GM12878 (cell line): Measurements from ENCODE around the gene SLC24A3. TPM values are rescaled to one million over a fixed set of nuclear protein-coding genes. Genes with fewer than 3 reads are reported as not detected.

Experiments used
- ATAC-seq: fragments of 200-7000 bp; cut with Tn5 transposase; 3 replicates; pipeline ENCODE4 v1.9.1; 2020; ENCODE audit warnings: mild to moderate bottlenecking, moderate library complexity
- BruUV-seq: library from RNA; stranded (reverse); fragments of 400-500 nt; replicated peaks from 2 replicates; lab custom pipeline; 2021; lab: Mats Ljungman, UMichigan
- CTCF ChIA-PET: fragments of 300-600 bp; sonication (Branson Sonifier 250); formaldehyde crosslinking; extraction: SDS; loops from one replicate; lab custom pipeline; 2021; ENCODE audit warnings: inconsistent platforms; lab: Yijun Ruan, JAX
- POLR2A ChIA-PET: fragments of 350-600 bp; formaldehyde crosslinking; extraction: SDS; loops from one replicate; lab custom pipeline; 2021; ENCODE audit warnings: inconsistent platforms; lab: Charles Lee
- RAD21 ChIA-PET: fragments of 300-600 bp; sonication (Branson Sonifier 250); formaldehyde crosslinking; loops from one replicate; lab custom pipeline; 2023; ENCODE audit warnings: antibody characterized with exemption; ENCODE audit not compliant: unreplicated experiment; lab: Charles Lee
- SMC1A ChIA-PET: fragments of 300-600 bp; sonication (Branson Sonifier 250); formaldehyde crosslinking; loops from one replicate; lab custom pipeline; 2023; ENCODE audit not compliant: unreplicated experiment, uncharacterized antibody; lab: Charles Lee
- DNase-seq: peaks from one replicate; pipeline ENCODE4 v3.0.0-alpha.2; 2011; ENCODE audit warnings: low read depth, low spot score
- FAIRE-seq: peaks from 3 replicates; lab custom pipeline; 2011; peaks lifted over from hg19 to GRCh38; lab: Jason Lieb, UNC
- H2AFZ ChIP-seq: 2 replicates; pipeline ENCODE4 v1.6.0; 2011; ENCODE audit warnings: low read depth, low read length, control low read depth; ENCODE audit not compliant: control insufficient read depth
- H3K27ac ChIP-seq: 2 replicates; pipeline ENCODE4 v1.5.1; 2011; ENCODE audit warnings: control low read depth; ENCODE audit not compliant: control insufficient read depth, insufficient read depth
- H3K27me3 ChIP-seq, 2 experiments: replicated peaks in 1 of 2; 2 replicates each; pipeline versions ENCODE4 v1.6.0 to v1.6.1; 2011; ENCODE audit warnings: low read length in 1 of 2; ENCODE audit not compliant: control insufficient read depth in 2 of 2, insufficient read depth in 2 of 2
- H3K36me3 ChIP-seq, 2 experiments: 2 replicates each; pipeline ENCODE4 v1.5.1; 2011; ENCODE audit warnings: low read length in 1 of 2; ENCODE audit not compliant: control insufficient read depth in 2 of 2, insufficient read depth in 2 of 2
- H3K4me1 ChIP-seq: 2 replicates; pipeline ENCODE4 v1.6.1; 2011; ENCODE audit warnings: mild to moderate bottlenecking, low read length, moderate library complexity, mixed read lengths; ENCODE audit not compliant: control insufficient read depth, insufficient read depth
- H3K4me2 ChIP-seq: 2 replicates; pipeline ENCODE4 v1.6.0; 2011; ENCODE audit warnings: control low read depth; ENCODE audit not compliant: control insufficient read depth, insufficient read depth
- H3K4me3 ChIP-seq: fragments of 200-600 bp; sonication (generic); 2 replicates; pipeline ENCODE4 v1.5.1; 2016
- H3K79me2 ChIP-seq: 2 replicates; pipeline ENCODE4 v1.6.0; 2011; ENCODE audit warnings: low read length; ENCODE audit not compliant: control insufficient read depth, insufficient read depth
- H3K9ac ChIP-seq: 2 replicates; pipeline ENCODE4 v1.8.0; 2011; ENCODE audit warnings: low read length, control low read depth, mixed read lengths; ENCODE audit not compliant: control insufficient read depth, insufficient read depth
- H3K9me3 ChIP-seq: replicated peaks from 3 replicates; pipeline ENCODE4 v1.5.1; 2011; ENCODE audit warnings: mild to moderate bottlenecking, low read length; ENCODE audit not compliant: control insufficient read depth, insufficient read depth
- H4K20me1 ChIP-seq: 2 replicates; pipeline ENCODE4 v1.6.0; 2011; ENCODE audit not compliant: control insufficient read depth, insufficient read depth
- ATF7 ChIP-seq: fragments of 450-650 bp; IDR thresholded peaks from 2 replicates; pipeline ENCODE4 v1.6.1; 2016; ENCODE audit warnings: low read depth, mild to moderate bottlenecking
- HDAC2 ChIP-seq: fragments of 200-600 bp; sonication (generic); IDR thresholded peaks from 2 replicates; pipeline ENCODE4 v1.6.1; 2017
- KDM1A ChIP-seq: fragments of 200-600 bp; sonication (generic); IDR thresholded peaks from 2 replicates; pipeline ENCODE4 v1.6.1; 2016; ENCODE audit warnings: borderline replicate concordance
- RAD21 ChIP-seq: IDR thresholded peaks from 2 replicates; pipeline ENCODE4 v1.6.1; 2011; ENCODE audit warnings: mild to moderate bottlenecking, low read depth, low read length, moderate library complexity; ENCODE audit not compliant: insufficient read depth
- SMARCA5 ChIP-seq: fragments of 450-650 bp; IDR thresholded peaks from 2 replicates; pipeline ENCODE4 v1.6.1; 2017; ENCODE audit warnings: mild to moderate bottlenecking
- TCF3 ChIP-seq: IDR thresholded peaks from 2 replicates; pipeline ENCODE4 v1.6.1; 2012; ENCODE audit warnings: low read depth, mild to moderate bottlenecking, low read length, borderline replicate concordance; ENCODE audit not compliant: insufficient read depth
- ZNF217 ChIP-seq: fragments of 450-650 bp; IDR thresholded peaks from 2 replicates; pipeline ENCODE4 v1.6.1; 2017; ENCODE audit warnings: antibody characterized with exemption, mild to moderate bottlenecking
- WGBS: methylation state at CpG from one replicate; pipeline ENCODE4 v1.1.6; 2016; ENCODE audit warnings: low lambda C conversion rate; ENCODE audit not compliant: insufficient replicate concordance, insufficient coverage; ENCODE audit errors: missing lambda C conversion rate; 5-methylcytosine and 5-hydroxymethylcytosine counted together
- in situ Hi-C: fragments of 300-500 bp; cut with MboI; formaldehyde crosslinking; loops from 9 replicates; pipeline ENCODE4 v1.14.3; 2018; ENCODE audit warnings: mixed read lengths
- intact Hi-C: fragments of 100-400 bp; cut with micrococcal nuclease; formaldehyde crosslinking; loops from one replicate; pipeline ENCODE4 v1.14.2; 2022; ENCODE audit not compliant: unreplicated experiment
- polyA plus RNA-seq, 11 experiments: library from polyadenylated mRNA; depleted of rRNA in 4 of 11; unstranded in 6 of 11; stranded (reverse) in 5 of 11; fragments of >200 nt; fragmentation: Nextera tagmentation in 4 of 11; fragmentation: Illumina TruSeq in 1 of 11; extraction: Ambion mirVana in 4 of 11; extraction: Trizol in 1 of 11; gene quantifications; 1 replicate in 1 of 11; 2 replicates in 10 of 11; pipeline versions ENCODE4 v1.2.1 to v1.2.3, GENCODE V29; 2011 to 2016; ENCODE audit warnings: inconsistent platforms in 2 of 11, missing spikeins in 2 of 11, low read depth in 1 of 11
- total RNA-seq, 4 experiments: library from RNA; depleted of rRNA in 3 of 4; stranded (reverse); fragments of >200 nt in 3 of 4; fragmentation: Illumina TruSeq in 1 of 4; extraction: Trizol in 1 of 4; gene quantifications; 2 replicates each; pipeline versions ENCODE4 v1.2.1 to v1.2.3, GENCODE V29; 2013 to 2021
- TF ChIP-seq, protein P1 (sequence below): IDR thresholded peaks from 2 replicates; pipeline ENCODE4 v1.6.1; 2012; ENCODE audit warnings: low read depth, low read length, improper control_type of control experiment
- TF ChIP-seq, protein P2 (sequence below): fragments of 450-650 bp; IDR thresholded peaks from 2 replicates; pipeline ENCODE4 v1.6.1; 2016; ENCODE audit warnings: mild to moderate bottlenecking
- TF ChIP-seq, protein P3 (sequence below): fragments of 450-650 bp; IDR thresholded peaks from 2 replicates; pipeline ENCODE4 v1.6.1; 2018; ENCODE audit warnings: borderline replicate concordance, mild to moderate bottlenecking; ENCODE audit not compliant: partially characterized antibody

SLC24A3 gene
- total and polyA plus RNA-seq, 10 of the 15 experiments (the other 5 are each of a cell fraction or from before 2014, with no cell fraction given) = 0.04 TPM; not detected in 9

DNA sequence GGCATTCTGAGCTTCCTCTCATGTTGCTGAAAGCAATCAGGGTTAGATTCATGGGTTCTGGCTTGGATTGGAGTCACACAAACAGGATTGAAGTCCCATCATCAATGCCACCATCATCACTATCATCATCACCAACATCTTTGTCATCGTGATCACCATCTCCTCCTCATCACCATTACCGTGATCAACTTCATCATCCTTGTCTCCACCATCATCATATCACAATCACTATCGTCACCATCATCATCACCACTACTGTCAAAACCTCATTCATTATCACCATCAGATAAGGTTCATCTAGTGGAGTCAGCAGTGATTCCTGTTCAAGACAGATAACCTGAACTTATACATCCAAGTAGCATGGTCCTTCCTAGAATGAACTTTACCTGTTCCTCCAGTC, 351.8 kb downstream of the SLC24A3 start:
- DNase-seq (no peak), FAIRE-seq (no peak), ATAC-seq (no peak)
- TF ChIP-seq SMARCA5 (no peak), ZNF217 (no peak), ATF7 (no peak), HDAC2 (no peak), RAD21 (no peak), KDM1A (no peak), TCF3 (no peak)
- TF ChIP-seq, protein P1, sequence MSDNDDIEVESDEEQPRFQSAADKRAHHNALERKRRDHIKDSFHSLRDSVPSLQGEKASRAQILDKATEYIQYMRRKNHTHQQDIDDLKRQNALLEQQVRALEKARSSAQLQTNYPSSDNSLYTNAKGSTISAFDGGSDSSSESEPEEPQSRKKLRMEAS = no peak
- TF ChIP-seq, protein P2, sequence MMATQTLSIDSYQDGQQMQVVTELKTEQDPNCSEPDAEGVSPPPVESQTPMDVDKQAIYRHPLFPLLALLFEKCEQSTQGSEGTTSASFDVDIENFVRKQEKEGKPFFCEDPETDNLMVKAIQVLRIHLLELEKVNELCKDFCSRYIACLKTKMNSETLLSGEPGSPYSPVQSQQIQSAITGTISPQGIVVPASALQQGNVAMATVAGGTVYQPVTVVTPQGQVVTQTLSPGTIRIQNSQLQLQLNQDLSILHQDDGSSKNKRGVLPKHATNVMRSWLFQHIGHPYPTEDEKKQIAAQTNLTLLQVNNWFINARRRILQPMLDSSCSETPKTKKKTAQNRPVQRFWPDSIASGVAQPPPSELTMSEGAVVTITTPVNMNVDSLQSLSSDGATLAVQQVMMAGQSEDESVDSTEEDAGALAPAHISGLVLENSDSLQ = no peak
- TF ChIP-seq, protein P3, sequence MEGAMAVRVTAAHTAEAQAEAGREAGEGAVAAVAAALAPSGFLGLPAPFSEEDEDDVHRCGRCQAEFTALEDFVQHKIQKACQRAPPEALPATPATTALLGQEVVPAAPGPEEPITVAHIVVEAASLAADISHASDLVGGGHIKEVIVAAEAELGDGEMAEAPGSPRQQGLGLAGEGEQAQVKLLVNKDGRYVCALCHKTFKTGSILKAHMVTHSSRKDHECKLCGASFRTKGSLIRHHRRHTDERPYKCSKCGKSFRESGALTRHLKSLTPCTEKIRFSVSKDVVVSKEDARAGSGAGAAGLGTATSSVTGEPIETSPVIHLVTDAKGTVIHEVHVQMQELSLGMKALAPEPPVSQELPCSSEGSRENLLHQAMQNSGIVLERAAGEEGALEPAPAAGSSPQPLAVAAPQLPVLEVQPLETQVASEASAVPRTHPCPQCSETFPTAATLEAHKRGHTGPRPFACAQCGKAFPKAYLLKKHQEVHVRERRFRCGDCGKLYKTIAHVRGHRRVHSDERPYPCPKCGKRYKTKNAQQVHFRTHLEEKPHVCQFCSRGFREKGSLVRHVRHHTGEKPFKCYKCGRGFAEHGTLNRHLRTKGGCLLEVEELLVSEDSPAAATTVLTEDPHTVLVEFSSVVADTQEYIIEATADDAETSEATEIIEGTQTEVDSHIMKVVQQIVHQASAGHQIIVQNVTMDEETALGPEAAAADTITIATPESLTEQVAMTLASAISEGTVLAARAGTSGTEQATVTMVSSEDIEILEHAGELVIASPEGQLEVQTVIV = no peak
- no peak overlapping the region for H3K27ac ChIP-seq
- ChIA-PET POLR2A (no interaction called here), RAD21 (no interaction called here), SMC1A (no interaction called here), CTCF (no interaction called here)
- in situ Hi-C loops = no loop called here
- H3K4me1 ChIP-seq = no peaks in the 10 kb centered on the region
- H3K4me2 ChIP-seq = no peak overlapping the region
- no peak overlapping the region for H2AFZ ChIP-seq
- no peaks in the 10 kb centered on the region for H3K27me3 ChIP-seq
- H3K4me3 ChIP-seq = no peak overlapping the region
- WGBS = 62% methylated on average over 3 of the region's 3 CpGs
- no TSS peak for BruUV-seq
- H4K20me1 ChIP-seq = no peaks in the 10 kb centered on the region
- H3K9ac ChIP-seq = no peak overlapping the region
- no peaks in the 10 kb centered on the region for H3K36me3 ChIP-seq
- no peaks in the 10 kb centered on the region; the same call in 2 of the 3 replicates for H3K9me3 ChIP-seq
- intact Hi-C loops = no loop called here
- H3K79me2 ChIP-seq = no peaks in the 10 kb centered on the region
